GM21360 (cell line): ENCODE data around the gene DOCK4.
A peak's percentile ranks its signal among the peaks of the same experiment; 100 is the strongest.
"Not testable (repeated sequence)": the region's sequence is repeated elsewhere in the genome, so short reads cannot be mapped to it uniquely, and the experiment has no call there.

ENCODE experiments used
- ATAC-seq: cut with Tn5 transposase; IDR thresholded peaks from one replicate; pipeline ENCODE4 v1.9.1; 2021; ENCODE audit warnings: mild to moderate bottlenecking, moderate library complexity; ENCODE audit not compliant: unreplicated experiment

The DOCK4 gene, protein sequence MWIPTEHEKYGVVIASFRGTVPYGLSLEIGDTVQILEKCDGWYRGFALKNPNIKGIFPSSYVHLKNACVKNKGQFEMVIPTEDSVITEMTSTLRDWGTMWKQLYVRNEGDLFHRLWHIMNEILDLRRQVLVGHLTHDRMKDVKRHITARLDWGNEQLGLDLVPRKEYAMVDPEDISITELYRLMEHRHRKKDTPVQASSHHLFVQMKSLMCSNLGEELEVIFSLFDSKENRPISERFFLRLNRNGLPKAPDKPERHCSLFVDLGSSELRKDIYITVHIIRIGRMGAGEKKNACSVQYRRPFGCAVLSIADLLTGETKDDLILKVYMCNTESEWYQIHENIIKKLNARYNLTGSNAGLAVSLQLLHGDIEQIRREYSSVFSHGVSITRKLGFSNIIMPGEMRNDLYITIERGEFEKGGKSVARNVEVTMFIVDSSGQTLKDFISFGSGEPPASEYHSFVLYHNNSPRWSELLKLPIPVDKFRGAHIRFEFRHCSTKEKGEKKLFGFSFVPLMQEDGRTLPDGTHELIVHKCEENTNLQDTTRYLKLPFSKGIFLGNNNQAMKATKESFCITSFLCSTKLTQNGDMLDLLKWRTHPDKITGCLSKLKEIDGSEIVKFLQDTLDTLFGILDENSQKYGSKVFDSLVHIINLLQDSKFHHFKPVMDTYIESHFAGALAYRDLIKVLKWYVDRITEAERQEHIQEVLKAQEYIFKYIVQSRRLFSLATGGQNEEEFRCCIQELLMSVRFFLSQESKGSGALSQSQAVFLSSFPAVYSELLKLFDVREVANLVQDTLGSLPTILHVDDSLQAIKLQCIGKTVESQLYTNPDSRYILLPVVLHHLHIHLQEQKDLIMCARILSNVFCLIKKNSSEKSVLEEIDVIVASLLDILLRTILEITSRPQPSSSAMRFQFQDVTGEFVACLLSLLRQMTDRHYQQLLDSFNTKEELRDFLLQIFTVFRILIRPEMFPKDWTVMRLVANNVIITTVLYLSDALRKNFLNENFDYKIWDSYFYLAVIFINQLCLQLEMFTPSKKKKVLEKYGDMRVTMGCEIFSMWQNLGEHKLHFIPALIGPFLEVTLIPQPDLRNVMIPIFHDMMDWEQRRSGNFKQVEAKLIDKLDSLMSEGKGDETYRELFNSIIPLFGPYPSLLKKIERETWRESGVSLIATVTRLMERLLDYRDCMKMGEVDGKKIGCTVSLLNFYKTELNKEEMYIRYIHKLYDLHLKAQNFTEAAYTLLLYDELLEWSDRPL (N-terminal part only)

DNA sequence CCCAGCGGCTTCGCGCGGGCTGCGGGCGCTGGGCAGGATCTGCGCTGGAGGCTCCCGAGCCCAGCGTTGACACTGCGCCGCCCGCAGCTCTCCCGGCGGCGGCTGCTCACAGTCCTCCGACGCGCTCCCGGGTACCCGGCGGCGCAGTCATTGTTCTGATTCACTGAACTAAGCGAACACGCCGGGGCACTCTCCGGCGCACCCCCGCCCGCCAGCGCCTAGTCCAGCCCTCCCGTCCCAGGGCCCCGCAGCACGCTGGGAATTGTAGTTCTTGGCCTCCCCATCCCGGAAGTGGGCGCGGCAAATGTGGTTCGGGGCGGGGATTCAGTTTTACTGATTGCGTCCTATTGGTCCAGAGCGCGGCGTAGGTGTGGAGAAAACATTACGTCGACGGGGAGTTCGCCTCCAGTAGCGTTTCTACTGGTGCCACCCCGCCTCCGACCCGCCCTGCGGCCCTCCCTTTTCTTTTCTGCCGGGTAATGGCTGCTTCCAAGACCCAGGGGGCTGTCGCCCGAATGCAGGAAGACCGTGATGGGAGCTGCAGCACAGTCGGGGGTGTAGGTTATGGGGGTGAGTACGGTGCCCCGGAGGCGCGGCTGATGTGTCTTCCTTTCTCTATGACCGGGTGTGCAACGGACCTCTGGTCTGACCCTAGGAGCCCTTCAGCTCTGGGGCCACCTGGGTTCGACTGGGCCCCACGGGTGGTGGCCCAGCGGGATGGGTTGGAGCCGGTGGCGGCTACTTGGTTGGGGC, at the start of gene DOCK4, which contains the start of gene ZNF277:
TSS of gene DOCK4 (minus strand) at position 162 of the 753 bp plus-strand sequence. CDS start 261 bp downstream, outside the sequence.
TSS of gene ZNF277 (plus strand) at position 458 of the 753 bp plus-strand sequence. CDS start at position 480, 22 bp downstream.
- ATAC-seq, result peak; percentile 92

DNA sequence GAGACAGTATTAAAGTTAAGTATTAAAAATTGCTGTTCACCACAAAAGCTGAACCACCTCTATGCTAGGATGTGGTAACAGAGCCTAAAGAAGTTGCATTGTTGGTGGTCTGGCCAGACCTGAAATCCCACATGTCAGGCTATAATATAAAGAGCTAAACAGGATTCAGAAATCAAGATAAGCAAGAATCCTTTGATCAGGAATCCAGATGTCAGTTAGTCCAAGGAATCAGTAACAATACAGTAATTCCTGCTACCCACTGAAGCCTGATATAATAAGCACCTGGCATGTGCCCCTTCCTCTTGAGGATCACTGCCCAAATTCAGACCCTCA, 49.2 kb upstream of the DOCK4 start:
- ATAC-seq, result no peak

DNA sequence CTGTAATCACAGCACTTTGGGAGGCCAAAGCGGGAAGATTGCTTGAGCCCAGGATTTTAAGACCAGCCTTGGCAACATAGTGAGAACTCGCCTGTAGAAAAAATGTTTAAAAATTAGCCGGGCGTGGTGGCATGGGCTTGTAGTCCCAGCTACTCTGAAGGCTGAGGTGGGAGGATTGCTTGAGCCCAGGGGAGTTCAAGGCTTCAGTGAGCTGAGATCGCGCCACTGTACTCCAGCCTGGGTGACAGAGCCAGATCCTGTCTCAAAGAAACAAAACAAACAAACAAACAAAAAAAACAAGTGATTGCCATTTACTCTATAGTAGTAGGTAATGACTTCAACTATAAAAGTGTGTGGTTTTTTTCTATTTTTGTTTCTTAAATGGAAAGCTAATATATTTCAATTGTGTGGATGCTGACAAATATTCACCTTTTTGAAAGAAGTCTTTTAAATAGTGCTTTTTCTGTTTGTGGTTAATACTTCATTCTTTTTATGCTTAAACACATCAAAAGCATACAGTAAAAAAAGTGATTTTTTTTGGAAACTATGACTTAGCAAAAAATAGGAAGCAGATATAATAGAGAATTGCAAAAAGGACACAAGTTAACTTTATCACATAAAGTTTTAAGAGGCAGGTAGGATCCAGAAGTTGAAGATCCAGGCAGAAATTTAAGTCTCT, 48.6 kb upstream of the DOCK4 start:
- ATAC-seq, result no peak

DNA sequence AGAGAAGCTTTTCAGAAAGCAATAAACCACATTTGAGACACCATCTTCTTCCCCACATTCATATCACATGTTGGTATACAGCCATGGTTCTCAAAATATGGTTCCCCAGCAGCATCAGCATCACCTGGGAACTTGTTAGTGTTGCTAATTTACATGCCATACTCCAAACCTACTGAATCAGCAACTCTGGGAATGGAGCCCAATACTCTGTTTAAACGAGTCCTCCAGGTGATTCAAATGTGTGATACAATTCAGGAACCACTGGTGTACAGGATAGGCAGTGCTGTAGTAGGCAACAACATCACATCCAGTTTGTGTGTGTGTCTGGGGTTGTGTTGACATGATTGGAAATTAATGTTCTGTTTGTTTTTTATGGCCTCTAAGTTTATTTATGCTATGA, 48.0 kb upstream of the DOCK4 start:
- ATAC-seq, result no peak

DNA sequence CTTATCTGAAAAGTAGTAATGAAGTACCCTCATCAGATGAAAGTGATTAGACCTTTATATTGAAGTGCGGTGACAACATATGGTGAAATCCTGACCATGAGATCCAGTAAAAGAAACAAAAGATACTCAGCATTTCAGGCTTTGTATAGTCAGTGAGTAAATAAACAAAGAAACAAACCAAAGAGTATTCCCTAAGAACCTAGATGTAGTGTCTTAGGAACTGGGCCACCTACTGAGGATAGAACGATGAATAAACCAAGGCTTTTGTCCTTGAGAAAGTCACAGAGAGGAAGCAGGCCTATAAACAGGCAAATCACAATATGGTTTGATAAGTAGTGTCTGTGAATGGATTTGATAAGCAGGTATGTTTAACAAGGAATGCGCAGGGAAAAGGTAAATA, 46.5 kb upstream of the DOCK4 start:
- ATAC-seq, result no peak

DNA sequence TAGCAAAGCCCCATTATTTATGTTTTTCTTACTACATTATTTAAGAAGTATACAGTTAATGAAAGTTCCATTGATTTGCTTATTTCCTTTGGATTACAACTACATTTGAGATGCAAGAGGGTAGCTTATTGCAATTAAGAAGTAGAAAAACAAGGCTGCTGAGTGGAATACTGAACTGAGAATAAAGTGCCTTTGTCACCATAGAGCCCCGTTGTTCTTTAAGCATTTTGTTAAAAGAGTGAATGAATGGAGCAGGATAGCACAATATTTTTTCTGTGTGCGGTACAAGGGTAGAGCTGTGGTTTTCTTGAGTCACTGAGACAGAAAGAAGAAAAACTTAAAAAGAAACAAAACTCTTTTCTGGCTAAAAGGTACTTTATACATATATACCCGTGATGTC, 45.9 kb upstream of the DOCK4 start:
- ATAC-seq, result no peak

DNA sequence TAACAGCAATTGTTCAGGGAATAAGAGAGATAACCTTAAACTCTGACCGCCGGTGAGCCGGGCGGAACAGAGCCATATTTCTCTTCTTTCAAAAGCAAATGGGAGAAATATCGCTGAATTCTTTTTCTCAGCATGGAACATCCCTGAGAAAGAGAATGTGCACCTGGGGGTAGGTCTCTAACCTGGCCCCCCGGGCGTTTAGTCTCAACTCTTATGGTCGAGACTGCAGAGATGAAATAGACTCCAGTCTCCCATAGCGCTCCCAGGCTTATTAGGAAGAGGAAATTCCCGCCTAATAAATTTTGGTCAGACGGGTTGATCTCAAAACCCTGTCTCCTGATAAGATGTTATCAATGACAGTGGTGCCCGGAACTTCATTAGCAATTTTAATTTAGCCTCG, 43.8 kb upstream of the DOCK4 start:
- not testable (repeated sequence) for ATAC-seq

DNA sequence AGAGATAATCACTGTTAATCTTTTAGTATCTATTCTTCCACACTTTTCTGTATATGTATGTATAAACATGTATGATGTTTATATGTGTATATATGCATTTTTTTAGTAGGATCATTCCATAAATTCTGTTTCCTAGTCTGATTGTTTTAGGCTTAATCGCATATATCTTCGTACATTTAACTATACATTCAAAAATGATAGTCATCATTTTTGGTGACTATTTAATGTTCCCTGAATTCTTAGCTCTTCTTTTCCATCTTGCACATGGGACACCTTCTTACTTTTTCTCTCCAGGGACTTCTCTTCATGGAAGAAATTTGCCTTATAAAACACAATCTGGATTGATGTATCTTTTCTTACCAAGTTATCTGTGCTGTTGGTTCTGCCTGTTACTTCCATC, 42.4 kb upstream of the DOCK4 start:
- no peak for ATAC-seq

DNA sequence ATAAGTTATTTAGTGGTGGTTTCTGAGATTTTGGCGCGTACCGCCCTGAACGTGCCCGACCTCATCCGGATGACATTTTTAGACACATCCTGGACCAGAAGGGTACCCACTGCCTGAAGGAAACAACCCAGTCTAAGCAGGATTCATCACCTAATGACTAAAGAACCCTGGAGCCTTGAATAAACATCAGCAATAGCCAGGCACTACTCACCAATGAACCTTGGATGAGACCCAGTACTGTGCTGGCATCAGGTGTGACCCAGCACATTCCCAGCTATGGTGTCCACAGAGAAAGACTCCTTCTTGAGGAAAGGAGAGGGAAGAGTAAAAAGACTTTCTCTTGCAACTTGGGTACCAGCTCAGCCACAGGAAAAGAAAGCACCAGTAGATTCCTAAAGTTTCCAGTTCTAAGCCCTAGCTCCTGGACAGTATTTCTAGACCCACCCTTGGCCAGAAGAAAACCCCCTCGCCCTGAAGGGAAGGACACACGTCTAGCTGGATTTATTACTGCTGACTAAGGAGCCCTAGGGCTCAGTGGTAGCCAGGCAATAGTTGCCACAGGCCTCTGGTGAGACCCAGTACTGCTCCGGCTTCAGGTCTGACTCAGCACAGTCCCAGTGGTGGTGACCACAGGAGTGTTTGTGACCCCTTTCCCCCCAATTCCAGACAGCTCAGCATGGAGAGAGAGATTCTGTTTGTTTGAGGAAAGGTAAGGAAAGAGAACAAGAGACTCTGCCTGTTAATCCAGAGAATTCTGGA, 32.8 kb upstream of the DOCK4 start:
- no peak for ATAC-seq

DNA sequence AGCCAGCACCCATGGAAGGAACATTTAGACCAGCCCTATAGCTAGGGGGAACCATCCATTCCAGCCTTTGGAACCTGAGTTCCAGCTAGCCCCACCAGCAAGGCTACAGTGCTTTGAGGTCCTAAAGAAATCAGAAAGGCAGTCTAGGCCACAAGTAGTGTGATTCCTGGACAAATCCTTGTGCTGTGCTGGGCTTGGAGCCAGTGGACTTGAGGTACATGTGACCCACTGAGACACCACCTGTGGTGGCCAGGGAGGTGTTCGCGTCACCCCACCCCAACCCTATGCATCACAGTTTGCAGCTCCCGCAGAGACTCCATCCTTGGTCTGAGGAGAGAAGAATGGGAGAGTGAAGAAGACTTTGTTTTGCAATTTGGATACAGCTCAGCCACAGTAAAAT, 32.1 kb upstream of the DOCK4 start:
- ATAC-seq, result no peak

DNA sequence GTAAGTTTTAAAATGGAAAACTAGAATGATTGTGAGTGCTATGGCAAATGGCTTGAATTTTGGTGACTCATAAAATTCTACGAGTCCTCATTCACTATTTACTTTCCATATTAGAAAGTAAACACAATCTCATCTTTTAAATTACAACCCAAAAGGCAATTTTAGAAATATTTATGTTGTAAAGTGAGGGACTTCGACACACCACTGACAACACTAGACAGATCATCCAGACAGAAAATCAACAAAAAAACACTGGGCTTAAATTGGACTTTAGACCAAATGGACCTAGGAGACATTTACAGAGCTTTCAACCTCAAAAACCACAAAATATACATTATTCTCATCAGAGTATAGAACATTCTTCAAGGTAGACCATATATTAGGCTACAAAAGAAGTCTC, 30.4 kb upstream of the DOCK4 start:
- no peak for ATAC-seq

DNA sequence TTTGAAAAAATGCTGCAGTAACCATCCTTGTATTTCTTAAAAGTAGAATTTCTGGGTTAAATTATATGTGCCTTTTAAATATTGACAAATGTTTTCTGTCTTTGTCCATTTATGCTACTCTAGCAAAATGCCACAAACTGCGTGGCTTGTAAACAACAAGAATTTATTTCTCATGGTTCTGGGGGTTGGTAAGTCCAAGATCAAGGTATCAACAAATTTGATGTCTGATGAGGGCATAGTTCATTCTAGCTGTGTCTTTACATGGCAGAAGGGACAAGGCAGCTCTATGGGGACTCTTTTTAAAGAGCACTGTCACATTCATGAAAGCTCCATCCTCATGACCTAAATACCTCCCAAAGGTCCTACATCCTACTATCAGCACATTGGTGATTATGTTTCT, 27.9 kb upstream of the DOCK4 start:
- no peak for ATAC-seq

DNA sequence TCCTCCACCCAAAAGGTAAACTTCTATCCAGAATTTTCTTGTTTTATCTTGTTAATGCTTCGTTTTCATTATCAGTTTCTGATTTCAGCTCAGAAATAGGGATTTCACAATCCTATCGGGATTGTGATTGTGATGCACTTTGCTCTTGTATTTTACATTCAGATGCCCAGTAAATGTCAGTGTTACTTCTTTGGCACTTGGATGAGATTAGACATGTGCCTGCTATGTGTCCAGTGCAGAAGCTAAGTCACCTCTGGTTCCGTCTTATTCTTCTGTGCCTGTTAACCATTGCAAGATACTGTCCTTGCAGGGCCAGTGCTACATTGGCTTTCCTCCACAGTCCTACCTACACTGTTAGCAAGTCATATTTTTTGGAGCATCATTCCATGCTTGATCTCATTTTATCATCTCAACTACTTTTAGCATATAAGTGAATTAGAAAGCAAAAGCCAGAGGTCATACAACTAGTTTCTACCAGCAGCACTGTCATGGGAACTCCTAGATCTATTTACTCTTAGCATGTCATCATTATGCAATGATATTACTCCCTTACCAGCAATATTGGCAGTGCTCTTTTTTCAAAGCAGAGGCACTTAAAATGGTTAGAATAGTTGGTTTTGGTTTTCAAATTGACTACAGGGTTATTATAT, 27.0 kb upstream of the DOCK4 start:
- no peak for ATAC-seq

DNA sequence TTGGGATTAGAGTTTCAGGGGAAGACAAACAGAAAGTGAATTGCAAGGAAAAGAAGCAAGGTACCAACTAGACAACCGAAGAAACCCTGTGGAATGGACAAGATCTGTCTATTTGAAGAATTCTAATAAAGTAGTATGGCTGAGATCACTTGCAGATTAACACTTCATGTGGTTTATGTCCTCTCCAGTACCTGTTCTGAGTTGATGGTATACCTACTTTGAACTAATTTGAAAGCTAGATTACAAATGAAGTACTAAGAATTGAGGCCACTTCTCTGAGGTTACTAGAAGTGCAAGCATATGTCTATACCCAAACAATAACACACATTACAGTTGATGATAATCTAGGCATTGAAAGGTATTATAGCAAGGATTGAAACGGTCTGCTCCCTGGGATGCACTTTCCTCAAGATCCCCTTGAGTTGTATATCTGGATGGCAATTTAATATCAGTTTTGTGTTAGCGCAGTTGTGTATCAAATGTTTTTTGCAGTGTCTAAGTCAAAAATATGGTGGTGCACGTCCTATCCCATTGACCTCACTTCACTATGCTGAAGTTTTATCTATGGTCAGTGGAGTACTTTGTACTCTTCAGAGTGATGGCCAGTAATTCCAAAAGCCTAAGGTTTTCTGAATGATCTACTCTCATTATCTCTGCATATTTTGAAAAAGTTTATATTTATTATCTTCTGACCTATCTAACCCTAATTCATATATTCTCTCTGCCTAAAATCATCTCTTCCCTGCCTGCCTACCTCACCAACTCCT, 26.2 kb upstream of the DOCK4 start:
- ATAC-seq, result no peak

DNA sequence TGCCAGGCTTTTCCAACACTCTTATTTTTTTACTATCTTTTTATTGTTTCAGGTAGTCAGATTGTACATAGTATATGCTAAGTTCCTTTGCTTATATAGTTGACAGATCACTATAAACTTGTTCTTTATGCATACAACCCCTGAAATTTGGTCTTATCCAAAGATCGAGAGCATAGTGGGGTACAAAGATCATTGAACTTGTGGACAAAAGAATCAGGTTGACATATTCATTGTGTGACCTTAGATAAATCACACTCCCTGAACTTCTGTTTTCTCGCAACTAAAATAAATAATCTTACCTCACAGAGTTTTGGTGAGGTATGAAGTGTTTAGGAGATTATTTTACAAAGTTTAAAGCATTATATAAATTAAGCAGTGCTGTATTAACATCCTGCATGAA, 22.4 kb upstream of the DOCK4 start:
- no peak for ATAC-seq

DNA sequence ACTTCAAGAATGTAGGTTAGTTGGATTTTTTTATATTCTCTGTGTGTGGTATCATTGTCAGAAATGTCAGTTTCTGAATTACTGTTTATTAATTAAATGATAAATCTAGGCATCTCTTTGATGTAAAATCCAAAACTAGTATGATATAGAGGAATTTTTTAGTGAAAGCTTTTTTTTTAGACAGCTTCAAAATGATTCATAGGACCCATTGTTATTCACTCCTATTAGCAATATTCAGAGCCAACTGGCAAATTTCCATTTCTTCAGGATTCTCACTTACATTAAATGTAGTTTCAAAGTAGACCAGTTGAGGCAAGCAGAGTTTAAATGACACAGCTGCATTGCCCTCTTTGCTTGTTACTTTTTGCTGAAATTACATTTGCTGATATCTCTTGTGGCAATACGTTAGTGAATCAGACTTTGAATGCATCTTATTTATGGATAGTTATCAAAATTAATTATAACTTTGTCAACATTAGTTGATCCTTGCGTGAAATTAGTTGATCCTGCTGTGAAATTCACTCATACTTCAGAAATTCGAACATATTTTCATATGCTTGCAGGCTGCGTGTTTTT, 20.6 kb upstream of the DOCK4 start:
- no peak for ATAC-seq

DNA sequence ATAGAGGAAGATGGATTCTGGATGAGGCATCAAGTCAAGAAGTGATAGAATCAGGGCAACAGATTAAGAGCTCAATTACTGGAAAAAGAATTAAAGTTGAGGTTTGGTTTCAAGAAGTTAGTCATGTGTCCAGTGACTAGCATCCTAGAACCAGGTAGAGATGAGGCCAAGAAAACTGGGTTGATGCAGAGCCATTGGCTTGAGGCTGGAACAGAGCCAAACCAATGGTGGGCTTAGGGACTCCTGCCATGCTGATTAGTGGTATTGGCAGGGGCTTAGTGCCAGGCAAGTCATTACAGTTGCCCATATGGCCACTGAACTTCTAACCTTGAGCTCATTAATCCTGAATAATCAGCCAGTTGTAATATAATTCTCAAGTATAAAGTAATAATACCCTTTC, 18.8 kb upstream of the DOCK4 start:
- ATAC-seq, result no peak

DNA sequence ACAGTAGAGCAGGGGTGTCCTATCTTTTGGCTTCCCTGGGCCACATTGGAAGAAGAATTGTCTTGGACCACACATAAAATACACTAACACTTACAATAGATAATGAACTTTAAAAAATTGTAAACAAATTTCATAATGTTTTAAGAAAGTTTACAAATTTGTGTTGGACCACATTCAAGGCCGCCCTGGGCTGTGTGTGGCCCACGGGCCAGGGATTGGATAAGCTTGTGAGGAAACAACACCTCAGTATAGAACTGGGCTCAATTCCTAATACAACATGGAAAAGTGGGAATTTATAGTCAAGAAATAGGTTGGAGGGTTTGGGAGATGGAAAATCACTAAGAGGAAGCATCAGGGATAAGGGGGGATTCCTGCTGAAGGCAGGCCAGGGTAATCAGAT, 18.0 kb upstream of the DOCK4 start:
- no peak for ATAC-seq
